ENCODE measurements around the gene EFS.

Gene EFS

DNA sequence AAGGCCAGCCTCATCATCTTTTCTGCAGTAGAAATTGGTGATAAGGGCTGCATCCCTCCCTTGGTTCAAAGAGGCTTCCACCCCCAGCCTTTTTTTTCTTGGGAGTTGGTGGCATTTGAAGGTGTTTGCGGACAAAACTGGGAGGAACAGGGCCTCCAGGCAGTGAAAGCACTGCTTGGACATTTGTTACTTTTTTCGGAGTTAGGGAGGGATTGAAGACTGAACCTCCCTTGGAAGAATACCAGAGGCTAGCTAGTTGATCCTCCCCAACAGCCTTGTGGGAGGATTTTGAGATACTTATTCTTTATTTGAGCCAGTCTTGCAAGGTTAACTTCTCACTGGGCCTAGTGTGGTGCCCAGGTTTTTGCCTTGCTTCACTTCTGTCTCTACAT is 40.5 kb downstream of the EFS start:
- no peak for DNase-seq

DNA sequence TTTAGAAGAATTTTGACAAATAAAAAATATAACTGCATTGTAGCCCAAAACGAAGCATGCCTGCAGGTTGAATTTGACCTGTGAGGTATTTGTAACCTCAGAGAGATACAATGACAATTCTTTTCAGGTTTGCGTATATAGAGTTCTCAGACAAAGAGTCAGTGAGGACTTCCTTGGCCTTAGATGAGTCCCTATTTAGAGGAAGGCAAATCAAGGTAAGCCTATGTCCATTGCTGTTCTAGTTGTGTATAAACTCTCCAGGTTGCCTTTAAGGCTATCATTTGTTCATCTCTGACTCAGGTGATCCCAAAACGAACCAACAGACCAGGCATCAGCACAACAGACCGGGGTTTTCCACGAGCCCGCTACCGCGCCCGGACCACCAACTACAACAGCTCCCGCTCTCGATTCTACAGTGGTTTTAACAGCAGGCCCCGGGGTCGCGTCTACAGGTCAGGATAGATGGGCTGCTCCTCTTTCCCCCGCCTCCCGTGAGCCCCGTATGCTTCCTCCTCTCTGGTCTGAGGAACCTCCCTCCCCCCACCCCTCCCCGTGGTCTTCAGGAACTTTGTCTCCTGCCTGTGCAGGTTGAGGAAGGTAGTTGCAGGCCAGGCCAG is 41.0 kb downstream of the EFS start:
- no peak for DNase-seq

DNA sequence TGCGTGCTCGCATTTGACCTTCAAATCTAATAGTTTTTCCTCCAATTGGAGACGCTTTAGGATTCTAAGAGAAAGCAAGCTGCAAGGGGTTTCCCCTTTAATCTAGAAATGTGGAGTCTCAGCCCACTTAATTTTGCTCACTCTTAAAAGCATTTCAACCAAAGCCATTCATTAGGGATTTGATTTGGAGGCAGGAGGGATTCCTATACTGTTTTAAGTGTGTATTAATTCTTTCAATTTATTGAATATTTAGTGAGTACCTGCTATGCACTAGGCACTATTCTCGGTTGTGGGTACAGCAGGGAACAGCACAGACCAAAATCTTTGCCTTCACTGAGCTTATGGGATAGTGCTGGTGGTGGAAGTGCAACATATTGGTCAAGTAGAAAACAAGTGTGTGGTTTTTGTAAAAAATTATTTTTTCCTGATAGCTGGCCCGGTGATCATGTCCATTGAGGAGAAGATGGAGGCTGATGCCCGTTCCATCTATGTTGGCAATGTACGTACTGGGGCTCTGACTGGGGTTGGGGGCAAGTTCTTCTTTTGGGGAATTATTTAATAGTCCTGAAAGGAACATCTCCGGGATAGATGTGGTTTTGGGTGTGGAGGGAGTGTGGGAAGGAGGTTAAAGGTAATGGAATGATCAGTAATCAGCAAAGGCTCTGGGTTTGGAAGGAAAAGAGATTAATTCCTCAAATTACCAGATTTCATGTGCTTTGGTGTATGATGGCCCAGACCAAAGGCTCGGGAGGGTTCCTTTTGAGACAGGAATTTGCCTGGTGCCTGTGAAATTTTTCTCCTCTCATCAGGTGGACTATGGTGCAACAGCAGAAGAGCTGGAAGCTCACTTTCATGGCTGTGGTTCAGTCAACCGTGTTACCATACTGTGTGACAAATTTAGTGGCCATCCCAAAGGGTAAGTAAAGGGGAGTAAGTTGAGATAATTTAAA is 42.1 kb downstream of the EFS start:
- DNase-seq, result no peak

DNA sequence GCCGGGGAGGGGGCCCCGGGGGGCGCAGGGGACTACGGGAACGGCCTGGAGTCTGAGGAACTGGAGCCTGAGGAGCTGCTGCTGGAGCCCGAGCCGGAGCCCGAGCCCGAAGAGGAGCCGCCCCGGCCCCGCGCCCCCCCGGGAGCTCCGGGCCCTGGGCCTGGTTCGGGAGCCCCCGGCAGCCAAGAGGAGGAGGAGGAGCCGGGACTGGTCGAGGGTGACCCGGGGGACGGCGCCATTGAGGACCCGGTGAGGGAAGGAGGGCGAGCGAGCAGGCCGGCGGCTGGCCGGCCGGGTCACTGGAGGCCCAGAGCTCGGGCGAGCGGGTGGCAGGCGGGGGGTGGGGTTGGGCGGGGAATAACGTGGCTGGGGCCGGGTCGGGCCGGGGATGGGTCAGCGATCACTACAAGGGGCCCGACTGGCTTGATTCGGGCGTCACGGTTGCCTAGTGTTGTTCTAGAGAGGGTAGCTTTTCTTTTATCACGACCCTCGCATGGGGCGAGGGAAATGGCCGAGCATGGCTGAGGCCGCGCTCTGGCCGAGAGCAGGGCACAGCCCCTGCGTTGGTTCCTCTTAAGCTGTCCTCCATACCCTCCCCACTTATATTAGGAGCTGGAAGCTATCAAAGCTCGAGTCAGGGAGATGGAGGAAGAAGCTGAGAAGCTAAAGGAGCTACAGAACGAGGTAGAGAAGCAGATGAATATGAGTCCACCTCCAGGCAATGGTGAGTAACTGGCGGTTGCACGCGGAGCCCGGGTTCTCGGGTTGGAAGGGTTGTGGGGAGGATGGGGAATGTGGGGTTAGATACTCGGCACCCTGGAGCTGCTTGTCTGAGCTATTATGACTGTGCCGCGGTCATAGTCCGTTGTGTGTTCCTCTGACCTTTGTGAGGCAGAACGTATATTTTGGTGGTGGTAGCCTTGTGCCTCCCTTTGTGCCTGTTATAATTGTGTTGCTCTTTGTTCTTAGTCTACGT is 43.1 kb downstream of the EFS start:
- peak; percentile 50 for DNase-seq

DNA sequence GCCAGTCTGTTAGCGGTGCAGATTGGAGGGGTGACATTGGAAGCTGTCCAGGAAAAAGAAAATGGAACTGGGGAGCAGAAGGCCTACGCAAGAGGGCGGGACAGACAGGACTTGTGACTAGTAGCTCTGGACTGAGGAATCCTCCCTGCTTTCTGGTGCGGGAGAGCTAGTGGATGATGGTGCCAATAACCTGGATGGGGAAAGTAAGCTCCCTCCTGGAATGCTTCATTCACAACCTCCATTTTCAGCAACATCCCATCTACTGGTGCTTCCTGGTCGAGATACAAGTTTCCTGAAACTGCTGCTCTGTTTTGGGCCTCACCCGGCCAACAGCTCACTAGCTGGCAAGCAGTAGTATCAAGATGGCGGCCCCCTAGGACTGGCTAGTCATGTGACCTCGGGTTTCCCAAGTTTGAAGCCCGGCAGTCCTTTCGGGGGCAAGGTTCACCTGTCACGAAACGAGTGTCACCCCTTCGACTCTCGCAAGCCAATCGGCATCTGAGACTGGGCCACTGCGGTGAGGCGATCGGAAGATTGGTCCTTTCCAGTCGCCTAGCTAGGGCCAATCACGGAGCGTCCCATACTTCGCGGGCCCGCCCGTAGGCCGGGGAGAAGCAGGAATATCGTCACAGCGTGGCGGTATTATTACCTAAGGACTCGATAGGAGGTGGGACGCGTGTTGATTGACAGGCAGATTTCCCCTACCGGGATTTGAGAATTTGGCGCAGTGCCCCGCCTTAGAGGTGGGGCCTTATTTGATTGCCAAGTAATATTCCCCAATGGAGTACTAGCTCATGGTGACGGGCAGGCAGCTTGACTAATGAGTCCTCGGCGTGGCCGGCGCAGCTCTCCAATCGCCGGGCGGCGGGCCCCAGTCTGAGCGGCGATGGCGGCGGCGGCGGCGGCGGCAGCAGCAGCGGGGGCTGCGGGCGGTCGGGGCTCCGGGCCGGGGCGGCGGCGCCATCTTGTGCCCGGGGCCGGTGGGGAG is 44.1 kb downstream of the EFS start, which contains the start of gene PABPN1:
Gene PABPN1, plus strand, starts transcription at position 874 of the 988 bp plus-strand sequence. Its CDS starts 13 bp downstream, at position 887.
- DNase-seq, result peak; percentile 100

DNA sequence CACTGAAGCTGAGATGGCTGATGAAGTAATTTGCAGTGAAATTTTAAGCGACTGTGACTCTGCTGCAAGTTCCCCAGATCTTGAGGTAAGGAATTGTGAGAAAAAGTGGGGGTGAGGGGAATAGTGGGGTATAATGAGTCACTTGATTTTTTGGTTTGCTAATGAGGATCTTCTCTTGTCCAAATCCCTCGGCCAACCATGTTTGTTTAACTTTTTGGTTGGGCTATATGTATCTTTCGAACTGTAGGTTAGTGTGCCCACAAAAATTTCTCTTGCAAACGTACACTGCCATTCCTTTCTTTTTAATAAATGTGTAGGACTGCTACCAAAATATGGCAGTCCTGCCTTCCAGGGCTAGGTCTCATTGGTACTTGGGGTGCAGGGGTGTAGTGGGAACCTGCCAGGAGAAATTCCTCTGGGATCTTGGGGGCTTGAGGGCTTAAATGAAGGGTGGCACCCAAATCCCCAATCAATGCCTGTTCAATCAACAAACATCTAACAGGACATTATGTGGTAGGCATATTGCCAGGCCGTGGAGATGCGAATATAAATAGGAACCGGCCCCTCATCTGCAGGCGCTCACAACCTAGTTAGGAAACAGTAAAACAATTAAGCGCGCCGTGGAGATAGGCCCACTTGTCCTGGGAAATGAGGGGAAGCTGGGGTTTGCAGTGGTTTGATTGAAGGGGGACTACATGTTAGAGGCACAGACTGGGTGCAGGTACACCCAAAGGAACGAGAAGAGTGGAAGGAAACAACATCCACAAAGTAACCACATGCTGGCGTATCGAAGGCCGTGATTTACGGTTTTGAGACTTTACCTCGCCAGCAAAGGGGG is 45.0 kb downstream of the EFS start:
- DNase-seq, result no peak

DNA sequence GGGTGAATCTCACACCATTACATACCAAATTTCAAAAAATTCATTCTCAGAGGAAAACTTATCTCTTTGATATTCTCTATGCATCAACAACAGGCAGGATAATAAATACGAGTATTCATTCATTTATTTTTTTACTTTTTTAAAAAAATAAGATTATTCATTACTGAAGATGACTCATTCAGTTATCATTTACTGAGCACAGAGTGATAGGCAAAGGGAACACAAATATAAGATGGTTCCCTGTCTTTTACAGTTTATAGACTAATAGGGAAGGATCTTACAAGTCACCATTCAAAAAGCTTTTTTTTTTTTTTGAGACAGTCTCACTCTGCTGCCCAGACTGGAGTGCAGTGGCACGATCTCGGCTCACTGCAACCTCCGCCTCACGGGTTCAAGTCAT is 48.7 kb downstream of the EFS start:
- no peak for DNase-seq

DNA sequence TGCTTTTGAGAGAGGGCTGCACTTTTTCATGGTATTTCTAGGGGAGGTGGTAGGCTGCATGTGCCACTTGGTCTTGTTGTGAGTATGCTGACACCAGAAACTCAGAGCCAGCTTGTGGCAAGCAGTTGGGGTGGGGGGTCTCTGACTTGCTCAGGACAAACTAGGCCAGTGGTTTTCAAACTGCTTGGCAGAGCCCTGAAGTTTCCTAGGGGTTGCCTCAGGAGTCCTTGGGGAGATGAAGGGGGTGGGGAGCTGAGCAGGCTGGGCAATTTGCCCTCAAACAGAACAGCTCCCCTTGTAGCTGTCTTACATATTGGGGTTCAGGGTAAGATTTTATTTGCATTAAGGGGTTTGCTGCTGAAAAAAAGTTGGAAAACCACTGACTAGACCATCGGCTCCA is 54.4 kb downstream of the EFS start:
- no peak for DNase-seq

DNA sequence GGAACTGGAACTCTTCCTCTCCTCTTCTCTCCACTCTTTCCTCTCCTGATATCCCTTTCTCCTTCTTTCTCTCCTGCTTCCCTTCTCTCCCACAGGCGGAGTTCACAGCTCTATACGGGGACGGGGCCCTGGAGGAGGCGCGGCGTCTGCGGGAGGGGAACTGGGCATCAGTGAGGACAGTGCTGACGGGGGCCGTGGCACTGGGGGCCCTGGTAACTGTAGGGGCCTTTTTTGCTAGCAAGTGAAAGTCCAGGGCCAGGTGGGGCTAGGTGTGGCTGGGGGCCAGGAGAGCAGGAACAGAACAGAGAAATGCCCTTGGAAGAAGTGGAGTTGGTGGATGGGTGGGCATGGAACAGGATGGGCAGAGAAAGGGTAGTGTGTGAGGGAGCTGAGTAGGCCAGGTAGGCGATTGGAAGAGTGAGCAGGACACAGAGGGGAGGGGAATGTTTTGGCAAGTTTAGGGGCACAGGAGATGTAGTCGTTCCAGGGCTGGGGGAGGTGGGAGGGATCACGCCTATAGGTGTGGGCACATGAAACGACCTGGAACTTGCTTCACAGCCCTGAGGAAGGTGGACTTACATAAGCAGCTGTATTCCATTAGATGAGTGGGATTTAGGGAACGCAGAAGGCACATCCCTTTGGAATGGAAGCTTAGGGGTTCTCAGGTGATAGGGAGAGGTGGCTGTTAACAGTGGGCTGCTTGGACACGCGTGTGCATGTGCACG is 56.1 kb downstream of the EFS start:
- DNase-seq, result no peak

DNA sequence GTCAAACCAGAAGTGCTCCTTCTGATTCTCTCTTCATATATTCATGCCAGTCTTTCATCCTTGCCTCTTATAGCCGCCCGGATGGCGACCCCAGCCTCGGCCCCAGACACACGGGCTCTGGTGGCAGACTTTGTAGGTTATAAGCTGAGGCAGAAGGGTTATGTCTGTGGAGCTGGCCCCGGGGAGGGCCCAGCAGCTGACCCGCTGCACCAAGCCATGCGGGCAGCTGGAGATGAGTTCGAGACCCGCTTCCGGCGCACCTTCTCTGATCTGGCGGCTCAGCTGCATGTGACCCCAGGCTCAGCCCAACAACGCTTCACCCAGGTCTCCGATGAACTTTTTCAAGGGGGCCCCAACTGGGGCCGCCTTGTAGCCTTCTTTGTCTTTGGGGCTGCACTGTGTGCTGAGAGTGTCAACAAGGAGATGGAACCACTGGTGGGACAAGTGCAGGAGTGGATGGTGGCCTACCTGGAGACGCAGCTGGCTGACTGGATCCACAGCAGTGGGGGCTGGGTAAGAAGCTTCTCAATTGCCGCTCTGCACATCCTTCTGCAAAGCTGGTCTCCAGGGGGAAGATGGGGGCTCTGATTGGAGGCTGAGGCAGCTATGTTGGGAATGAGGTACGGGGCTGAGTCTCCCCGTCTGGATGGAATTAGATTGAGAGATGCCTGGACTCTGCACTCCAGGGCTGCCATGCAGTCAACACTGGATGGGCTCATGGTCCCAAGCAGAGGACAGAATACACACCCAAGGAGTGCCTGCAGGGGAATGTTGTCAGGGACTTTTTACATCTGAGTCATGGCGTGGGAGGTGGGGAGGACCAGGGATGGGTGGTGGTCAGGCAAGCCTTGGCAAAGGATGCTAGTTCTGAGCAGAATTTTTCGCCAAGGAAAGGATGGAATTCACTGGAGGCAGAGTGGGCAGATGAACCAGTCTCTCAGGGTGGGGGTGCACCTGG is 57.0 kb downstream of the EFS start:
- no peak for DNase-seq

DNA sequence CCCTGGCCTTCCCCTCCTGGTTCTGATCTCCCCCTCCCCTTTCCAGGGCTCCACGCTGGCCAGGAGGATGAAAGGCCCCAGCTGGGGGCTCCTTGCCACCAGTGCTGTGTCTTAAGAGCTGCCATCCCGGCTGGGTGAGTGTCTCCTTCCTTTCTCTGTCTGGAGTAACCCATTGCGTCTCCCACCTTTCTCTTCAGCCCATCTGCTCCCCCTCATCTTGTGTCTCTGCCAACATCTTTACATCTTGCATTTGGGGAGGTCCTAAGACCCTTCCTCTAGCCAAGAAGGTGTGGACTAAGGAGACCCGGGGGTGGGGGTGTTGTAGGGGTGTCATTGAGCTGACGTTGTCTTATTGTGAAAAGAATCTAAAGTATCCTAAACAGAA is 57.8 kb downstream of the EFS start:
- DNase-seq, result no peak

DNA sequence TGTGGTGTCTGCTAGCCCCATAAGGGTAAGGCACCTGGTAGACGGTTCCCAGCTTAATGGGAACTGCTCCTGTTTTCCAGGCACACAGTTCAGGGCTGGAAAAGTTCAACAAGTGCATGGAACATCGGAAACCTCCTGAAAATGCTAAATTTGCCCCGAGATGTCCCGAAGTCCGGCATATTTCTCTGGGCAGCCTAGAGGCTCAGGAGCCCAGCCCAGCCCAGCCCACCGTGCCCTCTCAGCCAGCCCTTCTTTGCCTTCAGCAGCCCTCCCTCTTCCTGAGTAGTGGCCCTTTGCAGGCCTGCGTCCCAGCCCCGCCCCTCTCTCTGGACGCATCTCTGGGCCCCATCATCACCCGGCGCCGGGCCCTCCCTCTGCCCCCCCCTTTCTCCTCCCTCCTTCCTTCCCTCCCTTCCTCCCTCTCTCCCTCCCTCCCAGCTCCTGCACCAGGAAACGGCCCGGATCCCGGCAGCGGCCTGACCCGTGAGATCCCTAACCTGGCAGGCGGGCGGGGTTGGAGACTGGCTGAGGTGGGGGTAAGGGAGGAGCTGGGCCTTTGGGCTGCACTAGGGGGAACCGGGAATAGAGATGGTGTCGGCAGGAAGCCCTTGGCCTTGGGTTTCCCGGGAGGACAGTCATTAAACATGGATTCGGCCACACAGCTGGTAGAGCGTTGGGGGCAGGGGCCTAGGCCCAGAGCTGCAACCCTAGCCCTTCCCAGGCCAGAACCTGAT is 58.4 kb downstream of the EFS start, which contains the start of gene BCL2L2:
Gene BCL2L2, plus strand, starts transcription at position 422 of the 734 bp plus-strand sequence. CDS start 935 bp downstream, outside the sequence.
- no peak for DNase-seq

Measured in CD4-positive, alpha-beta T cell treated with Interleukin-17A for 1 hour (primary cell).